ENCODE data around the gene BOD1.
"Not testable (repeated sequence)": the region's sequence is repeated elsewhere in the genome, so short reads cannot be mapped to it uniquely, and the experiment has no call there.

The BOD1 gene

GRCh38 chr5:173615884-173616576, 420 bp downstream of the BOD1 start:
- DNase-seq, result peak; percentile 67
- ATAC-seq, result peak; percentile 48

- no peak for DNase-seq
- no peak for ATAC-seq
These were observed 1.9 kb downstream of the BOD1 start for GRCh38 chr5:173614591-173614990.

- no peak for DNase-seq
- no peak for ATAC-seq
These were observed 2.9 kb downstream of the BOD1 start for GRCh38 chr5:173613433-173614159.

- no peak for DNase-seq
- no peak for ATAC-seq
These were observed 3.5 kb downstream of the BOD1 start for GRCh38 chr5:173612948-173613347.

DNA sequence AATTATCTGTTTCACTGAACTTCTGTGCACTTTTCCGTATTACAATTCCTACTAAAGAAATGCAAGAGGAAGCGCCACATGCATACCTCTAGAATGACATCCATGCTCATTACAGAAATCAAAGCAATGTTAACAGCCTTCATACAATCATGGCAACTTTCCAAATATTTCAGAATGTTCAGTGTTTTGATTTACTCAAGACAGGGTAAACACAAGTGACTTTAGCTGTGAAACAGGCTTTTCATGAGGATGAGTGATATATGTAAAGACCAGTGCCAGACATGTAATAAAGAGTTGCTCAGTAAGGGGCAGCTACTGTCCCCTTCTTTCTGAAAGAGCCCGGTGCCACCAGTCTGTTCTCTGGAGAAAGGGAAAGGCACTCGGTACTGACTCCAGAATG, 4.7 kb downstream of the BOD1 start:
- ATAC-seq (no peak), DNase-seq (no peak)

DNA sequence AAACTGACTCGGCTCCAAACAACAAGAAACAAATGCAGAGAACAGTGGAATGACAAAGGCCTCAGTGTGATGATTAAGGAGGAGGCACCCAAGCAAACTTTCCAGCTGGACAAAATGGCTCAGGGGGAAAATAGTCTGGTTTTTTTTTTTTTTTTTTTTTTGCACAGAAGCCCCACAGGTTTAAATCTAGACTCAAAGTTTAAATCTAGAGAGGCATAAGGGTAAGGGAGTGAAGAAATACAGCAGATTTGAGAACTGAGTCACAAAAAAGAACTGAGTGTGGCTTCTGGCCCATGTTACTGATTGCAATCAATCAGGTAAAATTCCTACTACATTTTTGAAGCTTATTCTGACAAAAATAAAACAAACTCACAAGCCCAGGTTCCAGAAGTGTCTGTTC, 12.3 kb downstream of the BOD1 start:
- no peak for ATAC-seq
- no peak for DNase-seq

GRCh38 chr5:173602423-173602822, 14.0 kb downstream of the BOD1 start:
- no peak for ATAC-seq
- DNase-seq, result no peak

- no peak for DNase-seq
- ATAC-seq, result no peak
These were observed 17.8 kb downstream of the BOD1 start for GRCh38 chr5:173598686-173599085.

DNA sequence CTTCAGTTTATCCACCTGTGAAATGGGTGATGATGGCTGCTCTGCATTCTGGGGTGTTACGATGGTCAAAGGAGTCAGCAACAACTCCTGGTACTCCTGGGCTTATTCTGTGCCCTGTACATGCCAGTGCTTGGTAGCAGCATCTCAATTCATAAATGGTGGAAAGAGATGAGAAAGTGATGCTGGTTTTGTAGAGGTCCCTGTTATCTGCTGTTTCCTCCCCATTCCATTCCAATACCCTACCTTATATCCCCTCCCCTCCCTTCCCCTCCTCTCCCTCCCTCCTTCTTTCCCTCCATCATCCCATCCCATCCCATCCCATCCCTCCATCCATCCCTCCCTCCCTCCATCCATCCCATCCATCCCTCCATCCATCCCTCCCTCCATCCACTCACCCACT, 19.1 kb downstream of the BOD1 start:
- ATAC-seq, result no peak

DNA sequence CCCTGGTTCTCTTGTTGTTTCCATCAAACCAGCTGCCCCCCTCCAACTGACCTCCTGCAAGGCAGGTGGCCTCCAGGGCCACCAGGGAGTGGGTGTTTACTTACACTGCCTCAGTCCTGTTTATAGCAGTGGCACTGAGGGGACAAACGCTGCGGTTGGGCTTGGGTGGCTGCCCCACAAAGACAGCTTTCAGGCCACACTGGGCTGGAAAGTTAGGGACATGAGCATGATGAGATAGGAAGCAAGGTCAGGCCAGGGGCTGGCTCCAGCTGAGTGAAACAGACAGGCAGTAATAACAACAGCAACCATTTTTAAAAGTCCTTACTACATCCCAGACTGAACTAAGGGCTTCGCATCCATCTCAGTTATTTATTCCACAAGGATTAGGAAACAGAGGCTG, 20.6 kb downstream of the BOD1 start:
- DNase-seq (no peak), ATAC-seq (no peak)

More for the DNA sequence above, 19.1 kb downstream of the BOD1 start:
- no peak for DNase-seq

GRCh38 chr5:173594061-173594460, 22.4 kb downstream of the BOD1 start:
- no peak for DNase-seq
- no peak for ATAC-seq

DNA sequence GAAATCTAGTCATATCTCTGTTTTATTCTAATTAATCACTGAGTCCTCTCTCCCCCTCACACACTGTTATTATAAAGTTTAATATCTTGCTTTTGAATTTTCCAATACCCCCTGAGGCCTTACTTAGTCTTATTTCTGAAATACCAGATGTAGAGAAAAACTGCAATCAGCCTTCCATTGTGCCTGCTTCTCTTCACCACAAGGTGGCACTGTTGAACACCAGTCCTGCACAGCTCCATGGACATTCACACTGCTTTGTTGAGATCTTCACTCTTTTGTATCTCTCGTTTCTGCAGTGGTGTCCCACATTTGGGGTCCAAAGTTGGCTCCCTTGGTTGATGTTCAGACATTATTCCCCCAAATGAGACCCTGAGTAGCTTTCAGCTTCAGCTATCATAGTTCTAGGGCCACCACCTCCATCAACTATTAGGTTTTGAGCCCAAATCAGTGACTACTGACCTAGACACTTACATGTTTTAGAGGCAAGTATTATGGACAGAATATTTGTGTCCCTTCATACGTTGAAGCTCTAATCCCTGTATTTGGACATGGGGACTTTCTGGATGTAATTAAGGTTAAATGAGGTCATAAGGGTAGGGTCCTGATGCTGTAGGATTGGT, 24.3 kb downstream of the BOD1 start:
- ATAC-seq, result no peak
- DNase-seq, result no peak

GRCh38 chr5:173591056-173591514, 25.4 kb downstream of the BOD1 start:
- ATAC-seq, result no peak
- DNase-seq, result no peak

- DNase-seq (no peak), ATAC-seq (no peak)
These were observed 25.9 kb downstream of the BOD1 start for GRCh38 chr5:173590436-173591055.

DNA sequence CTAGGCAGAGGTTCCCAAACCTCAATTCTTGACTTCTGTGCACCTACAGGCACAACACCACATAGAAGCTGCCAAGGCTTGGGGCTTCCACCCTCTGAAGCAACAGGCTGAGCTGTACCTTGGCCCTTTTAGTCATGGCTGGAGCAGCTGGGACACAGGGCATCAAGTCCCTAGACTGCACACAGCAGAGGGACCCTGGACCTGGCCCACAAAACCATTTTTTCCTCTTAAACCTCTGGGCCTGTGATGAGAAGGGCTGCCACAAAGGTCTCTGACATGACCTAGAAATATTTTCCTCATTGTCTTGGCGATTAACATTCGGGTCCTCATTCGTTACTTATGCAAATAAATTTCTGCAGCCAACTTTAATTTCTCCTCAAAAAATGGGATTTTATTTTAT, 30.3 kb downstream of the BOD1 start:
- DNase-seq, result not testable (repeated sequence)

GRCh38 chr5:173583346-173583745, 33.1 kb downstream of the BOD1 start:
- no peak for ATAC-seq
- DNase-seq, result no peak

More for the DNA sequence above, 30.3 kb downstream of the BOD1 start:
- ATAC-seq, result not testable (repeated sequence)

GRCh38 chr5:173582216-173583111, 34.0 kb downstream of the BOD1 start:
- DNase-seq (no peak), ATAC-seq (no peak)

GRCh38 chr5:173581408-173582215, 34.8 kb downstream of the BOD1 start:
- ATAC-seq, result no peak
- peak; percentile 69 for DNase-seq

- no peak for ATAC-seq
- DNase-seq, result no peak
These were observed 37.4 kb downstream of the BOD1 start for GRCh38 chr5:173578947-173579615.

- DNase-seq, result no peak
- no peak for ATAC-seq
These were observed 38.6 kb downstream of the BOD1 start for GRCh38 chr5:173577817-173578216.
